EL (cell line): Measurements from ENCODE around the gene CAMK1G.

Source experiments
- DNase-seq: peaks from one replicate; pipeline ENCODE4 v3.0.0-alpha.2; 2016

The CAMK1G gene

GRCh38 chr1:209620487-209620884, 37.0 kb downstream of the CAMK1G start:
- no peak for DNase-seq

- no peak for DNase-seq
Observed at GRCh38 chr1:209621286-209621685, 37.8 kb downstream of the CAMK1G start.

- no peak for DNase-seq
Observed at GRCh38 chr1:209621741-209622655, 38.5 kb downstream of the CAMK1G start.

- DNase-seq: no peak
Observed at GRCh38 chr1:209622841-209623829, 39.6 kb downstream of the CAMK1G start.

- peak; percentile 31 for DNase-seq
Observed at GRCh38 chr1:209624558-209625549, 41.3 kb downstream of the CAMK1G start.

GRCh38 chr1:209625791-209626285, 42.3 kb downstream of the CAMK1G start:
- no peak for DNase-seq

- no peak for DNase-seq
Observed at GRCh38 chr1:209626346-209627026, 43.0 kb downstream of the CAMK1G start.

- no peak for DNase-seq
Observed at GRCh38 chr1:209627027-209627731, 43.7 kb downstream of the CAMK1G start.

- peak; percentile 76 for DNase-seq
Observed at GRCh38 chr1:209627732-209628196, 44.2 kb downstream of the CAMK1G start.

- no peak for DNase-seq
Observed at GRCh38 chr1:209628618-209629299, 45.2 kb downstream of the CAMK1G start.

- no peak for DNase-seq
Observed at GRCh38 chr1:209629621-209630382, 46.3 kb downstream of the CAMK1G start.

GRCh38 chr1:209630383-209631225, 47.1 kb downstream of the CAMK1G start:
- no peak for DNase-seq

- DNase-seq: peak; percentile 69
Observed at GRCh38 chr1:209633335-209633997, 50.0 kb downstream of the CAMK1G start.

- peak; percentile 18 for DNase-seq
Observed at GRCh38 chr1:209634005-209634737, 50.7 kb downstream of the CAMK1G start.

- no peak for DNase-seq
Observed at GRCh38 chr1:209635850-209636249, 52.3 kb downstream of the CAMK1G start.

- DNase-seq: no peak
Observed at GRCh38 chr1:209641832-209642172, 58.3 kb downstream of the CAMK1G start.

- DNase-seq: no peak
Observed at GRCh38 chr1:209642816-209643215, 59.3 kb downstream of the CAMK1G start.
